GM21515 (cell line): ENCODE measurements around the gene IQCK.

Experiments used
- ATAC-seq: cut with Tn5 transposase; IDR thresholded peaks from one replicate; pipeline ENCODE4 v1.9.1; 2021; ENCODE audit not compliant: unreplicated experiment

Gene IQCK

DNA sequence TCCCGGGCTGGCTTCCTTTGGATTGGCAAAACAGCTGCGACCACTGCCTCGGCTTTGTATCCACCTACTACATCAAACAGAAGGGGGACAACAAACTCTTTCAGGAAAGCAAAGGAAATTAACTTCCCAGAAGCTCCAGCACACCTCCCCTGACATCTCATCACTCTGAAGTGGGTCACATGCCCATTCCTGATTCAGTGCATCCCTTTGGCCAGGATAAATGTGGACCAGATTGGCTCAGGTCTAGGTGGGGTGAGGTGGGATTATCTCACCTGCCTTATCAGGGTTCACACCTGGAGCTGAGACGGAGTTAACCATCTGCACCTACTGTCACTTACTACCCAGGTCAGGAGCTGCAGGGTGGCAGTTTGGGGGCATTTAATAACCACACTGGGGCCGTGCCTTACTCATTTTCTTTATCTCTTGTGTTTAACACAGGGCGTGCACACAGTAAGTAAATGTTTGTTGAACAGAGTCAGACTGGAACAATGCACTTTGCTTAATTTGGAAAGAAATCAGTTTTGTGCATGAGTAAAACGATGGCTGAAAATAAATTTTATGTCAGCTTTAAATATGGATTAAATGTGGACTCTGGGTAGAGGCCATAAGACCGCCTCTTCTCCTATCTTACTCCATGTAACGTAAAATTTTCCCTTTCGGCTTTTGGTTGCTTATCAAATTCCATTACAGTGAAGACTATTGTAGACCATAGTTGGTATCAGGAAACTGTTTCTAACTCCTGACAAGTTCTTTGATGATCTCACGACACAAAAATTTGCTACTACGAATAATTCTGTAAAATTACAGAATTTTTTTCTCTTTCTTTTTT is 36.0 kb downstream of the IQCK start:
- no peak for ATAC-seq

DNA sequence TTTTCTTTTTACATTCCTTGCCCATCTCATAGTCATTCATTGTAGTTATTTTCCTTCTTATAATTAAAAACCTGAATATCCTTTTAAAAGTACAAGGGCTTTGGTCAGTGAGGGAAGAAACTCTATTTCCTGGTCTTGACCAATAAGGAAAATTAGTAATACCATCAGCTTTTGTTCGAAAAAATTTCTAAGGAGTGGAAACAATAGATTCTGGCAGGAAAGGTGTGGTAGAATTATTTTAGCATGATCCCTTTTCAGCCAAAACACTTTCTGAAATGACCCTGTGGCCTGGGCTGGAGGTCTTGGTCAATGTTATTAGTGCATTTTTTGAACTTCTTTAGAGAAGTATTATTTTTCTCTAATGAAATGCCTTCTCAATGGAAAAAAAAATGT is 36.6 kb downstream of the IQCK start:
- no peak for ATAC-seq

DNA sequence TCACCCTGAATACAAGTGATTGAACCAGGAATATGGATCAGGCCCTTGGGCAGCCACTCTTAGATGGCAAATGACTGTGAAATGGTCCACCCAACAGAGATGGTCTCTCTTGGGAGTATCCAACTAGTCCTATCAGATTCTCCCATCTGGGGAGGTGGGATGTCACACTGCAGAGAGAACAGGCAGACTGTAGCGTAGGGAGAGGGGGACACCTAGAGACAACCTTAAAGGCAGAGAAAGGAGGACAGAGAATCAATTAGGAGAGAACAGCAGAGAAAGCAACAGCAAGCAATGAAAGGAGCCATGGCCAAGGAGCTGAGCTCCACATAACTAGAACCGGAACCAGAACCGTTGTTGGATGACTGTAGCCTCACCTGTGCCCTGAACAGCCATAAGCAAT is 37.2 kb downstream of the IQCK start:
- no peak for ATAC-seq

DNA sequence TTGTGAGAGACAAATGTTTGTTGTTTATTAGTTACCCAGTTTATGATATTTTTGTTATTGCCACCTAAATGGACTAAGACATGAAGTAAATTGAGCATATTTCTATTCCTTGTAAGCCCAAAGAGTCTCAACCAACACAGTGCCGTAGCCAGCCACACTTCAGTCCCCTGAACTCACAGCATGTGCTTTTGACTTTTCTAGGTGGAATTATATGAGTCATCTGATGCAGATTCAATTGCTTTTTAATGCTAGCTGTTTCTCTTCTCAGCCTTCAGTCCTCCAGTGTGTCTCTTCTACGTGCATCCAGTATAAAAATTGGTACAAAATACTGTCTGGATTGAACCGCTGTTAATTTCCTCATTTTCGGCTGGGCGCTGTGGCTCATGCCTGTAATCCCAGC is 39.0 kb downstream of the IQCK start:
- no peak for ATAC-seq

DNA sequence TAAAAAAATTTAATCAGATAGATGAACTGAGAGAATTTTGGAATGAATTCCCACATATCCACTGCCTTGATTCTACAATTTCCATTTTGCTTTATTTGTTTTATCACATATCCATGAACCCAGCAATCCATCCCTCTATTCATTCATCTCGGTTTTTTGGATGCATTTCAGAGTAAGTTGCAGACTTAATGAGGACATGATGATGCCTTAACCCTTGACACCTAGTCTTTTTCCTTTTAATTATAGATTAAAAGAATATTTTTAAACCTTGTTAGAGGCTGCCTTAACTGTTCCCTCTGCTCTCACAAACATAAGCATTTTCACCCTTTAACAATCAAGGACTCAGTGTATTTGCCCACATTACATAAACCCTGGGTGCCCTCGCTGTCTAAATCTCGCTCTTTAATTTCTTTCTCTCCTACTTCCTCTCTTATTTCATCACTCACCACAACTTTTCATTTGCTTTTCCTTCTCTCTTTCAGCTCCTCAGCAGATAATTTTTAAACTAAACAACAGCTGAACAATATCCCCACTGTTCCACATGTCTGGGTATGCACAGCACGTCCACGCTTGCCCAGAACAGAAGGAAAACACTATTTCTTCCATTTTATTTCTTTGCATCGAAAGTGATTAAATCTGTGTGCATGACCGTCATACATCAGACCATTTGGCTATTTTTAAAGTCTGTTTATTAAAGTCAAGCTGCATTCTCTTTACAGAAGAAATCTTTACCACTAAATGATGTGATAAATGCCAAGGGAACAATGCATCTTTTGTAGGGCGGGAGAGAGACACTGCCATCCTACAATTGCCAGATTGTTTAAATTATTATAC is 39.9 kb downstream of the IQCK start:
- ATAC-seq = no peak

DNA sequence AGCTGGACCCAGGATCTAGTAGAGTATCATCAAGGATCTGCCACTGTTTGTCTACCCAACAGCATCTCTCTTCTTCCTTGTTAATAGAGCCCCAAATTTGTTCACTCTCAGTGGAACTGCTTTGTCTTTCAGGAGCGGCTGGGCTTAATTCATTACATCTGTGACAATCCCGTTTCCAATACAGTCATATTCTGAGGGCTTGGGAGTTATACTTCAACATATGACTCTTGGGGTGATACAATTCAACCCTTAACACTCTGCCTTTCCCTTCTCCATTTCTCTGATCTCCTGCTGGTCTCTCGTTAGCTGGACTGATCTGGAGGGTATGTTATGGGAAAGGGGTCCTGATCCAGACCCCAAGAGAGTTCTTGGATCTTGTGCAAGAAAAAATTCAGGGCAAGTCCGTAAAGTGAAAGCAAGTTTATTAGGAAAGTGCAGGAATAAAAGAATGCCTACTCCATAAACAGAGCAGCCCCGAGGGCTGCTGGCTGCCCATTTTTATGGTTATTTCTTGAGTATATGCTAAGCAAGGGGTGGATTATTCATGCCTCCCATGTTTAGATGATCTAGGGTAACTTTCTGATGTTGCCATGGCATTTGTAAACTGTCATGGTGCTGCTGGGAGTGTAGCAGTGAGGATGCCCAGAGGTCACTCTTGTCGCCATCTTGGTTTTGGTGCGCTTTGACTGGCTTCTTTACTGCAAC is 42.4 kb downstream of the IQCK start:
- ATAC-seq = no peak

DNA sequence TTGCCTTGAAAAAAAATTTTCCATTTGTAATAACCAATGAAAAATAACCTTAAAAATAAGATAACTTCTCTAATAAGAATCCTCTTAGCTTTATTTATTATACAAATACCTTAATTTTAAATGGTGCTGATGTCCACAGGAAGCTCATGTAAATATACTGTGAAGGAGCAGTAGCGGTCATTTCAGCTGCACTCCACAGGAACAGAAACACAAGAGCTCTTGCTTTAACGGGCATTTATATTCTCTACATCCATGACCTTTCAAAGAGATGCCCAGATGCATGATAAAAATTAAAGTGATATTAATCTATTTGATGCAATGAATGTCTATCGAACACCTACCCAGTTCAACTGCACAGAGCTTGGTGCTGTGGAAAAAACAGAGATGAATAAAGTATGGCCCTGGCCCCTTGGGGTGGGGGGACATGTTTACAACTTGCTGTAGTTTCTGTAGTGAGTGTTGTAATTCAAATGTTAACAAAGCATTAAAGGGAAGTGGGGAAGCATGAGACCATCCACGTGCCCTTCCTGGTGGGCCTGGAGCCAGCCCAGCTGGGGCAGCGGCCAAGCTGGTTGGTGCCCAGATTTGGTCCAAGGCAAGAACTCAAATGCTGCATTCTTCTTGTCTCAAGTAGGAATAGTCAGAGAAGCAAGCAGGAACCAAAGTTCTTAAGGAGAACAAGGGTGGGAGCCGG is 47.9 kb downstream of the IQCK start:
- ATAC-seq = no peak

DNA sequence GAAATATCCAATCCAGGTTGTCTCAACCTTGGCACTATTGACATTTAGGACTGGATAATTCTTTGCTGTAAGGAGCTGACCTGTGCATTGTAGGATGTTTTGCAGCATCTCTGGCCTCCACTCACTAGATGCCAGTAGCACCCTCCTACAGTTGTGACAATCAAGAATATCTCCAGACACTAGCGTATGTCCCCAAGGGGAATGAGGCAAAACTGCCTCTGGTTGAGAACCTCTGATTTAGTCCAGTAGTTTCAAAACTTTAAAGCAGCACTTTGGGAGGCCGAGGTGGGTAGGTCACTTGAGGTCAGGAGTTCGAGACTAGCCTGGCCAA is 48.4 kb downstream of the IQCK start:
- no peak for ATAC-seq

DNA sequence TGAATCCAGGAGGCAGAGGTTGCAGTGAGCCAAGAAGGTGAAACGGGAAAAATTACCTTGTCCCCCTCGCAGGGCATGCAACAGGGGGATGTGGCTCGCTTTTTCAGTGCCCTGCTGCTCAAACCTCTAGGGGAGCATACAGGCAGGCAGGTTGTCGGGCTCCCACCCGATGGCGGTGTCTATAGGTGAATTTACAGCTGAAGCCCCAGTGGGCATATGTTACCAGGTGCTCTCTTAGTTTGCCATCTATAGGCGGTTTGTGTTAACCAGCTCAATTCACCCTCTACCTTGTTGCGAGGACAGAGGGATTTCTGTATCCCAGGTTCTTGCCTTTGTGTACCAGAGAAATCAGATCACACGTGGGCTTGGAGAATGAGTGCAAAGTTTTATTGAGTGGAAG is 48.9 kb downstream of the IQCK start:
- no peak for ATAC-seq

DNA sequence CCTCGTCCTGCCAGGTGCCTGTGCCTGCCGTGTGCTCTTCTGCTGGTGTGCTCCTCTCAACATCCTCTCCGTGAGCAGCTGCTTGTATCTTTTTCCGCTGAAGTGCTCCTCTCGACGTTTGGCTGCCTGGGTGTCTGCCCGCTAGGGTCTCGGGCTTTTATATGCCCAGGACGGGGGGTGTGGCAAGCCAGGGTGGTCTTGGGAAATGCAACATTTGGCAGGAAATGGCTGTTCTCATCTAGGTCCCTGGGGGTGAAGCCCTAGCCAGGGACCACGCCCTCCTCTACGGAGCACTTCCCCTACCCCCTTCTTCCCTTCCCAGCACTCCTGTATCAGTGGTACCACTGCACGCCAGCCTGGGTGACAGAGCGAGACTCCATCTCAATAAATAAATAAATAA is 49.4 kb downstream of the IQCK start:
- no peak for ATAC-seq

DNA sequence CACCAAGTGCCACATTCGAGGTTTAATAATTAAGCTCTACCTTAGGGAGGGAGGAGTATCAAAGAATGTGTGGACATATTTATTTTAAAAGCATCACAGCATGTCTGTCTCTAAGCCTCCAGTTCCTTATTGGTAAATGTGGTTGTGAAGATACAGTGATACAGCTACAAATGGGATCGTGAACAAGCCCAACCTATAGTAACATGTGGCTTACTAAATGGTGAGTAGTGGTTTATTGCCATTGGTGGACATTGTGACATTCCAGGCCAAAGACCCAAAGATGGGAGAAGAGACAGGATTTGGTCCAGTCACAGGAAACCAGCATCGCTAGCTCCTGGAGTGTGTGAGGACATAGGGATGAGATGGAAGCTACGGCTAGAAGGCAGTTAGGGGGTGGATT is 51.2 kb downstream of the IQCK start:
- no peak for ATAC-seq

DNA sequence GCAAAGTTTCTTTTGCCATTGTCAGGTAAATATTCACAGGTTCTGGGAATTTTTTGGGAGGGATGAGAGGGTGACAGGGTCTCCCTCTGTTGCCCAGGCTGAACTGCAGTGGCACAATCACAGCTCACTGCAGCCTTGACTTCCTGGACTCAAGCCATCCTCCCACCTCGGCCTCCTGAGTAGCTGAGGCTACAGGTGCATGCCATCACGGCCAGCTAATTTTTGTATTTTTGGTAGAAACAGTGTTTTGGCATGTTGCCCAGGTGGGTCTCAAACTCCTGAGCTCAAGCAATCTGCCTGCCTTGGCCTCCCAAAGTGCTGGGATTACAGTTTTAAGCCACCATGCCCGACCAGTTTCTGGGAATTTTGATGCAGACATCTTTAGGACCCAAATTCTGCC is 53.0 kb downstream of the IQCK start:
- ATAC-seq = no peak

DNA sequence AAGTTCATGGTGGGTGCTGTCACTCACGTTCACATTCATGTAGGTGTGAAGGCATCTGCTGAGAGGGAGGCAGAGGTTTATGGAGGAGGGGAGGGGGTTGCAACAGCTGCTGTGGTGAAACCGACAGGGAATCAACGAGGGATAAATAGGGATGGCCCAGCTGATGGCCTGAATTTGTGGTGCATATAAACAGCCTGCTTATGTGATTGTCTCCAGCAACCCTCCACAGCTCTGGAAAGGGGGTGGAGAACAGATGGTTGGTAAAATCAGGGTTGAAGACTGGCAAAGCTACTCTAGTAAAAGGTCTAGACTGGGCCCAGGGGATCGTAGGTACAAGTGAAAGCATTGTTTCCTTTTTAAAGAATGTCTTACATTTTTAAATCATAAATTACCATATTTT is 53.7 kb downstream of the IQCK start:
- ATAC-seq = no peak

DNA sequence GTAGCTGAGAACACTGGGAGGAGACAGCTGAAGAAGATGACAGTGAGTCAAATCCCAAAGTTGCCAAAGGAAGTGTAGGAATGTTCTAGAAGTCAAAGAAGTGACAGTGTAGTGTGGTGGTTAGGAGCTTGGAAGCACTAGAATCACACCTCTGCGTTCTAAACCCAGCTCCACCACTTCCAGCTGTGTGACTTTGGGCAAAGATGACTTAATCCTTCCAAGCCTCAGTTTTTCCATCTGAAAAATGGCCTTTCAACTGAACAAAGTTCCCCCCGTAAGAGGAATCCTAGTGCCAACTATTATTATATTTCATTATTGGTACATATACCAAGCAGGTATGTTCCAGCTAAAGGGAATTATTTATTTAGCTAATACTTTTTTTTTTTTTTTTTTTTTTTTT is 56.0 kb downstream of the IQCK start:
- no peak for ATAC-seq

DNA sequence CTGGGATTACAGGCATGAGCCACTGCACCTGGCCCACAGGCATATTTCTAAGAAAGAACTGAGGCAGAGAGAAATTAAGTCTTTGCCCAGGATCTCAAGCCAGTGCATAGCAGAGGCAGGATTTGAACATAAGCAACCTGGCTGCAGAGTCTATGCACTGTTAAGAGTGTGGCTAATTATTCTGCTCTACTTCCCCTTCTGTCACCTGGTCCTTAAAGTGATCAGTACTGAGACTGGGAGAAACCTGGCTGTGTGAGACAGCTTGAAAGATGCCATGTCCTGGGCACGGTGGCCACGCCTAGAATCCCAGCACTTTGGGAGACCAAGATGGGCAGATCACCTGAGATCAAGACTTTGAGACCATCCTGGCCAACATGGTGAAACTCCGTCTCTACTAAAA is 58.1 kb downstream of the IQCK start:
- ATAC-seq = no peak

DNA sequence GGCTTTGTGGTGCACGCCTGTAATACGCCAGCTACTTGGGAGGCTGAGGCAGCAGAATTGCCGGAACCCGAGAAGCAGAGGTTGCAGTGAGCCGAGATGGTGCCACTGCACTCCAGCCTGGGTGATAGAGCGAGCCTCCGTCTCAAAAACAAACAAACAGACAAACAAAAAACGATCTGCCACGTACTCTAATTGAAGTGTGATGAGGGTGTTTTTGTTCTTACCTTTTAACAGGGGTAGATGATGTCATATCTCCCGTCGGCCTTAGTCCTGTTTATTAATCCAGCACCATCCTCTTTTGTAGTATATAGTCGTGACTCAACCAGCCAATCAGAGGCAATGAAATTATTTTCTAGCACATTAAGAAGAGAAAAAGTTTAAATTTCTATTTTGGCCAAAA is 58.5 kb downstream of the IQCK start:
- no peak for ATAC-seq

DNA sequence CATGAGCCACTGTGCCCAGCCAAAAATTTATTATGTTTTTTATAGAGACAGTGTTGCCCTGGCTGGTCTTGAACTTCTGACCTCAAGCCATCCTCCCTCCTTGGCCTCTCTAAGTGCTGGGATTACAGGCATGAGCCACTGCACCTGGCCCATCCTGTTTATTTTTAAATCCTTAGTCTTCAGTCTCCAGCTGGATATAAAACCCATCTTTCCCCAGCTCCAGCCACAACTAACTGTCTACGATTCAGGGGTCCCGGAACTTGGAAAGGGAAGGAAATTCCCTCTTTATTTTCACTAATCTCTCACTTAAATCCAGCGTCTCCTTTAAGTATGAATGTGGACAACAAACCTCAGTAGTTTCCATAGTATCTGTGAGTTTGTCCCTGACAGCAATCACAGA is 62.2 kb downstream of the IQCK start:
- ATAC-seq = no peak

DNA sequence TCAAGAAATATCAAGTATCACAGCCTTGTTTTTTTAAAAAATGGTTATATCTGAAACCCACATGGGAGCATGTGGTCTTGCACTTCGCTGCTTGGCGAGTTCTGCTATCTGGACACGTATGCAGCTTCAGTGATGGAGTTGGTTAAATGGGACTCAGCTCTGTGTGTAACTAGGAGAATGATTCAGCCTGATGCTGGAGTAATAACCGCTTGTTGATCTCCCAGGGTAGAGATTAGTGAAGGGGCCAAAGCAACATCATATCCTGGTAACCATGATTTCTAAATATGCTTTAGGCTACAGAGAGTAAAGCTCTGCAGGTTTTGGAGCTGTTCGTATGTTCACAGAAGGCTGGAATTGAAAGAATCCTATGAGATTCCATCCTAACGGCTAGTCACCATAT is 63.2 kb downstream of the IQCK start:
- ATAC-seq = no peak

DNA sequence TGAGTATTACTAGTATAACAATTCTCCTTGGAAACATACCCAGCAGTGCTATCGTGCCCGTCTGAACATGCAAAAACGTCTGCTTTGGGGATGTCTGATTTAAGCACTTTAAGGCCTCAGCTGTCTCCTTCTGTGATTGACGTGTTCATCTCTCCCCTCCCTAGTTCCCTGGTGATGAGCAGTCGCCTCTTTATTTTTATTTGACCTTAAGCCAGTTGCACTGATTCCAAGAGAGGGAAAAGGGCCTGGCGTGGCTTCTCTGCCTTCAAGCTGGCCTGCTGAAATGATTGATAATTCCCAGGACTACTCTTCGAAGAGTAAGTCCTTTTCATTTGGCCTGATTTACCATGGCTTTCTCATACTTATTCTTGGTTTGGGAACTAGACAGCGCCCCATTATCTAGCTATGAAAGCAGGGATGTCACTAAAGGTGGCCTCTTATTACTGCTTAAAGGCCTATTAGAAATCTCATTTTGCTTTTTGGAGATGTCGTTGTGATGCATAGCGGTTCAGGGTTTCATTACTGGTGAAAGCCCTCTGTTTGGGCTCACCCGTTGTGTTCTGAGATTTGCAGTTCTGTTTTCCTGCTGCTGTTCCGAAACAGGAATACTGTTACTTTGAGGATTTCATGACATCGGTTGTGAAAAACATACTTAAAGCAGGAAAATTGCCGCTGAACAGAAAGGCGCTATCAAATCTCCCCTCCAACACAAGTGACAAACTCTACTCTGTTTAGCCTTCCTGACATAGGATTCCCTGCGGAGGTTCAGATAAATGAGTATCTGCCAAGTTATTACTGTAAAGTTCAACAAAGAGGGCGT is 65.5 kb downstream of the IQCK start:
- ATAC-seq = no peak

DNA sequence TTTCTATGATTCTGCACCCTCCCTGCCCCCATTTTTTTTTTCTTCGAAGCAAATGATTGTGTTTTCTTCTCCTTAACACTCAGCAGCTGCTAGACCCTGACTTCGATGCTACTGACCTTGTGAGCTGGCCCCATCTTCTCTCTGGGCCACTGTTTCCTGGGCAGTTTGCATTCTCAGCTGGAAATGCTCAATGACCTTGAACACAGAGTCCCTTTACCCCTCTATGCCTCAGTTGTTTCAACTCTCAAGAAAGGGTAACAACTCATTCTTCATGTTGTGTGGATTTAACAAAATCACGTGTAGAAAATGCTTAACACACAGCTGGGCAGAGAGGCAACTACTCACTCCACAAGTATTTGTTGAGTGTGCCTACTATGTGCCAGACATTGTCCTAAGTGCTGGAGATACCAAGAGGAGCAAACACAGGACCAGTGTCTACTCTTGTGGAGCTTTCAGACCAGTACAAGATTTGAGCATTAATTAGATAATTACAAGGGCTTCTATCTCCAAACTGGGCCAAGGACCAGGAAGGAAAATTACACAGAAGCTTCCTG is 66.2 kb downstream of the IQCK start:
- ATAC-seq = no peak
